Caco-2 (cell line): ENCODE measurements around the gene USH2A. TPM values are rescaled to one million over a fixed set of nuclear protein-coding genes. Genes with fewer than 3 reads are reported as not detected.

Experiments used
- BruUV-seq: library from RNA; stranded (reverse); fragments of 400-500 nt; replicated peaks from 2 replicates; lab custom pipeline; 2021; lab: Mats Ljungman, UMichigan
- CTCF ChIA-PET: fragments of 300-600 bp; sonication (Branson Sonifier 250); formaldehyde crosslinking; loops from one replicate; lab custom pipeline; 2022; ENCODE audit warnings: antibody characterized with exemption; lab: Charles Lee
- POLR2A ChIA-PET: fragments of 300-600 bp; sonication (Branson Sonifier 250); formaldehyde crosslinking; loops from one replicate; lab custom pipeline; 2022; ENCODE audit warnings: antibody characterized with exemption; lab: Charles Lee
- DNase-seq, 2 experiments: peaks; one replicate each; pipeline versions ENCODE4 v3.0.0 to v3.0.0-alpha.2; 2020 to 2022
- H3K27me3 ChIP-seq: replicated peaks from 2 replicates; pipeline ENCODE4 v1.6.0; 2011; ENCODE audit warnings: low read length; ENCODE audit not compliant: control insufficient read depth, insufficient read depth
- H3K36me3 ChIP-seq: 2 replicates; pipeline ENCODE4 v1.5.1; 2011; ENCODE audit warnings: low read length; ENCODE audit not compliant: control insufficient read depth, insufficient read depth
- H3K4me1 ChIP-seq: fragments of 250-450 bp; sonication (Bioruptor Pico); 2 replicates; pipeline ENCODE4 v1.5.1; 2020; ENCODE audit warnings: mild to moderate bottlenecking
- H3K4me3 ChIP-seq: 2 replicates; pipeline ENCODE4 v1.5.1; 2011; ENCODE audit warnings: low read depth, mild to moderate bottlenecking, control low read depth, low read length
- H3K9me3 ChIP-seq: fragments of 250-450 bp; sonication (Bioruptor Pico); 2 replicates; pipeline ENCODE4 v1.5.1; 2020; ENCODE audit warnings: mild to moderate bottlenecking, moderate library complexity
- H3K27ac Mint-ChIP-seq: one replicate; pipeline ENCODE4 v1.8.0; 2022; ENCODE audit warnings: mixed read lengths; ENCODE audit not compliant: unreplicated experiment
- H3K27me3 Mint-ChIP-seq: one replicate; pipeline ENCODE4 v1.8.0; 2022; ENCODE audit warnings: mixed read lengths; ENCODE audit not compliant: insufficient read depth, unreplicated experiment
- H3K36me3 Mint-ChIP-seq: one replicate; pipeline ENCODE4 v1.8.0; 2022; ENCODE audit warnings: mild to moderate bottlenecking, mixed read lengths; ENCODE audit not compliant: insufficient read depth, unreplicated experiment
- H3K4me1 Mint-ChIP-seq: one replicate; pipeline ENCODE4 v1.8.0; 2022; ENCODE audit warnings: low read depth, mixed read lengths; ENCODE audit not compliant: unreplicated experiment
- H3K4me3 Mint-ChIP-seq: one replicate; pipeline ENCODE4 v1.8.0; 2022; ENCODE audit warnings: mild to moderate bottlenecking, moderate library complexity, mixed read lengths; ENCODE audit not compliant: unreplicated experiment
- H3K9me3 Mint-ChIP-seq: one replicate; pipeline ENCODE4 v1.8.0; 2022; ENCODE audit warnings: mixed read lengths; ENCODE audit not compliant: unreplicated experiment
- intact Hi-C: fragments of 100-400 bp; cut with micrococcal nuclease; formaldehyde crosslinking; loops from one replicate; pipeline ENCODE4 v1.10.0; 2022; ENCODE audit not compliant: unreplicated experiment
- total RNA-seq: library from RNA; stranded (reverse); gene quantifications from 2 replicates; pipeline ENCODE4 v1.2.3, GENCODE V29; 2022
- TF ChIP-seq, protein P1 (sequence below), 2 experiments: fragments of 200-600 bp in 1 of 2; IDR thresholded peaks; 1 replicate in 1 of 2; 2 replicates in 1 of 2; pipeline versions ENCODE4 v1.5.1 to v1.8.0; 2011 to 2022; ENCODE audit warnings: antibody characterized with exemption in 1 of 2, control low read depth in 1 of 2, inconsistent platforms in 1 of 2, low read depth in 1 of 2, low read length in 1 of 2, mild to moderate bottlenecking in 1 of 2, moderate library complexity in 1 of 2; ENCODE audit not compliant: insufficient read depth in 1 of 2, severe bottlenecking in 1 of 2, unreplicated experiment in 1 of 2

USH2A gene
- total RNA-seq, 1 experiment from 2014 or later: 0.11 TPM

DNA sequence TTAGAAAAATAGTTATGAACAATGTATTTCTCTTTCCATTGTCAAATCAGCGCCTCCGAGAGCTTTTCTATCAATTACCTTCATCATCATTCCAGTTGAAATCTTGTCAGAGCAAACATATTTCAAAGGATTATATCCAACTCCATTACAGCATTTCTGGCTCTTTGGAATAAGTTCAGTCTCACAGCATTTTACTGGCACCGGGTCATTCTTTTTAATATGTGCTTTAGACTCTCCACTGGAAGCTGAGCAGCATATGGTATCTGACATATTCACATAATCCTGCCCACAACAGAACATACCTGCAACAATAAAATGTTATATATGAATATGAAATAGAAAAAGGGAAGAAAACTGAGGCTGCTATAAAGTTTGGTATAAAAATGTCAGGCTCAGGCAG lies 633.3 kb downstream of the USH2A start:
- Histone ChIP-seq H3K4me3 (no peak overlapping the region), H3K9me3 (no peaks in the 10 kb centered on the region; the same call in 1 of the 2 replicates), H3K4me1 (peaks cover 14% of the 10 kb centered on the region), H3K27me3 (no peaks in the 10 kb centered on the region), H3K36me3 (no peaks in the 10 kb centered on the region)
- ChIA-PET CTCF (no interaction called here), POLR2A (no interaction called here)
- Mint-ChIP-seq H3K9me3 (no peaks in the 10 kb centered on the region), H3K4me3 (no peak overlapping the region), H3K27me3 (no peaks in the 10 kb centered on the region), H3K4me1 (peaks cover 10% of the 10 kb centered on the region), H3K27ac (no peak overlapping the region), H3K36me3 (no peaks in the 10 kb centered on the region)
- TF ChIP-seq, protein P1, sequence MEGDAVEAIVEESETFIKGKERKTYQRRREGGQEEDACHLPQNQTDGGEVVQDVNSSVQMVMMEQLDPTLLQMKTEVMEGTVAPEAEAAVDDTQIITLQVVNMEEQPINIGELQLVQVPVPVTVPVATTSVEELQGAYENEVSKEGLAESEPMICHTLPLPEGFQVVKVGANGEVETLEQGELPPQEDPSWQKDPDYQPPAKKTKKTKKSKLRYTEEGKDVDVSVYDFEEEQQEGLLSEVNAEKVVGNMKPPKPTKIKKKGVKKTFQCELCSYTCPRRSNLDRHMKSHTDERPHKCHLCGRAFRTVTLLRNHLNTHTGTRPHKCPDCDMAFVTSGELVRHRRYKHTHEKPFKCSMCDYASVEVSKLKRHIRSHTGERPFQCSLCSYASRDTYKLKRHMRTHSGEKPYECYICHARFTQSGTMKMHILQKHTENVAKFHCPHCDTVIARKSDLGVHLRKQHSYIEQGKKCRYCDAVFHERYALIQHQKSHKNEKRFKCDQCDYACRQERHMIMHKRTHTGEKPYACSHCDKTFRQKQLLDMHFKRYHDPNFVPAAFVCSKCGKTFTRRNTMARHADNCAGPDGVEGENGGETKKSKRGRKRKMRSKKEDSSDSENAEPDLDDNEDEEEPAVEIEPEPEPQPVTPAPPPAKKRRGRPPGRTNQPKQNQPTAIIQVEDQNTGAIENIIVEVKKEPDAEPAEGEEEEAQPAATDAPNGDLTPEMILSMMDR (IDR thresholded peaks at IDR 0.05; ENCODE audit: insufficient read depth in 1 of 2, low read depth in 1 of 2, low read length in 1 of 2, severe bottlenecking in 1 of 2, unreplicated experiment in 1 of 2): no peak
- DNase-seq: no peak
- no TSS peak for BruUV-seq
- intact Hi-C loops: no loop called here

DNA sequence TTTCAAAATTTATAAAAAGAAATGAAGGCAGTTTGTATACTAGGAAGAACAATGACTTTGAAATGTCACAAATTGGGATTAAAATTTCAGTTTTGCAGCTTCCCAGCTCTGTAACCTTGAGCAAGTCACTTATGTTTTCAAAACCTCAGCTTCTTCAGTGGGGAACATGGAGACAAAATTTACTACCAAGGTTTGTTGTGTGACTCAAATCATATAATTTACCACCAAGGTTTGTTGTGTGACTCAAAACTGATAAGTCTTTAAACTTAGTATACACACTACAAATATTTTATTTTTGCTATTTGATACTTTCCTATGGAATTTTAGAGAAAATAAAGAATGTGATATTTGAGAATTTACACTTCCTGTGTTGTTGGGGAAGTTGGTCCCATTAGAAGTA lies 636.3 kb downstream of the USH2A start:
- H3K9me3 ChIP-seq: no peaks in the 10 kb centered on the region; the same call in 1 of the 2 replicates
- H3K36me3 ChIP-seq: no peaks in the 10 kb centered on the region
- no TSS peak for BruUV-seq
- Mint-ChIP-seq H3K27ac (no peak overlapping the region), H3K4me3 (no peak overlapping the region), H3K4me1 (peaks cover 10% of the 10 kb centered on the region), H3K27me3 (no peaks in the 10 kb centered on the region), H3K36me3 (no peaks in the 10 kb centered on the region), H3K9me3 (no peaks in the 10 kb centered on the region)
- intact Hi-C loops: no loop called here
- DNase-seq: no peak
- no peaks in the 10 kb centered on the region for H3K27me3 ChIP-seq
- CTCF ChIA-PET: no interaction called here
- POLR2A ChIA-PET: no interaction called here
- peaks cover 15% of the 10 kb centered on the region for H3K4me1 ChIP-seq
- TF ChIP-seq, protein P1 (IDR thresholded peaks at IDR 0.05; ENCODE audit: insufficient read depth in 1 of 2, low read depth in 1 of 2, low read length in 1 of 2, severe bottlenecking in 1 of 2, unreplicated experiment in 1 of 2): no peak
- H3K4me3 ChIP-seq: no peak overlapping the region

DNA sequence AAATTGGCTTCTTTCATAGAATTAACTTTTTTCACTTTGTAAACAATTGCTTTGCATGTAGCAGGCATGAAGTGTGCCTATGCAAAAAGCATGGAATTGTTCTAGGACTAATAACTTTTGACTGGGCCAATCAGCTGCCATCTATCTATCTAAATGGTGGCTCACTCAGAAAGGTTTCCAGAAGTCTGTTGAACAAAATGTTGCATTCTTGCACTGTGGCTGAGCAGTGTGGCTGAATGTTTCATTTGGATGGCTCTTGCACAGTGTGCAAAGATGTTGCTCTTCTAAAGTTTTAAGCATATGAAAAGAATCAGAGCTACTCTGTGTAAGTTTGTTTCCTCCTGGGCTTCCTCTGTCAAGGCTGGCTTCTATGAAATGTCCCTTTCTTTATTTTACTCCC lies 642.6 kb downstream of the USH2A start:
- Histone ChIP-seq H3K9me3 (no peaks in the 10 kb centered on the region; the same call in 1 of the 2 replicates), H3K4me1 (peaks cover 7% of the 10 kb centered on the region), H3K4me3 (no peak overlapping the region), H3K36me3 (no peaks in the 10 kb centered on the region), H3K27me3 (no peaks in the 10 kb centered on the region)
- no peak for DNase-seq
- no peaks in the 10 kb centered on the region for H3K36me3 Mint-ChIP-seq
- H3K4me1 Mint-ChIP-seq: peaks cover 7% of the 10 kb centered on the region
- intact Hi-C loops: no loop called here
- CTCF ChIA-PET: no interaction called here
- no peak overlapping the region for H3K4me3 Mint-ChIP-seq
- H3K27me3 Mint-ChIP-seq: no peaks in the 10 kb centered on the region
- no TSS peak for BruUV-seq
- H3K27ac Mint-ChIP-seq: no peak overlapping the region
- TF ChIP-seq, protein P1 (IDR thresholded peaks at IDR 0.05; ENCODE audit: insufficient read depth in 1 of 2, low read depth in 1 of 2, low read length in 1 of 2, severe bottlenecking in 1 of 2, unreplicated experiment in 1 of 2): no peak
- POLR2A ChIA-PET: no interaction called here
- H3K9me3 Mint-ChIP-seq: no peaks in the 10 kb centered on the region
